ENCODE measurements around the gene INPP5A. TPM values are rescaled to one million over a fixed set of nuclear protein-coding genes. Genes with fewer than 3 reads are reported as not detected.

Gene INPP5A
- total RNA-seq, 4 donors from 2014 or later = 16.9 to 58.2 (median 29.5) TPM

GRCh38 chr10:132722394-132723329, 185.1 kb downstream of the INPP5A start:
- Histone ChIP-seq H3K4me1 (no peaks in the 10 kb centered on the region), H3K27me3 (no peaks in the 10 kb centered on the region), H3K36me3 (peaks cover 0 to 32% (median 0%) of the 10 kb centered on the region in 3 donors), H3K27ac (no peak overlapping the region), H3K4me3 (no peak overlapping the region), H3K9me3 (peaks cover 0 to 10% (median 0%) of the 10 kb centered on the region in 3 donors)
- 80 to 88% methylated on average over 35 to 47 of the region's 48 CpGs for WGBS, 2 donors
- no peak for DNase-seq
- TF ChIP-seq POLR2A (IDR thresholded peaks at IDR 0.05) = no peak
- no peak for TF ChIP-seq CTCF (IDR thresholded peaks at IDR 0.05)
- intact Hi-C loops (cut with DNase I) = no loop called here

- DNase-seq = no peak
- Histone ChIP-seq H3K4me3 (no peak overlapping the region), H3K27me3 (no peaks in the 10 kb centered on the region), H3K9me3 (peaks cover 0 to 8% (median 0%) of the 10 kb centered on the region in 3 donors), H3K27ac (no peak overlapping the region), H3K36me3 (peaks cover 0 to 40% (median 0%) of the 10 kb centered on the region in 3 donors), H3K4me1 (no peaks in the 10 kb centered on the region)
- 93% methylated on average over 13 of the region's 29 CpGs; no CpG with 5 or more reads in 1 of the 2 donors for WGBS, 2 donors
- TF ChIP-seq CTCF (IDR thresholded peaks at IDR 0.05) = no peak
- TF ChIP-seq POLR2A (IDR thresholded peaks at IDR 0.05) = no peak
- intact Hi-C loops (cut with DNase I) = no loop called here
Observed at GRCh38 chr10:132723330-132723970, 185.9 kb downstream of the INPP5A start.

GRCh38 chr10:132724446-132724845, 186.9 kb downstream of the INPP5A start:
- DNase-seq = no peak
- Histone ChIP-seq H3K36me3 (peaks cover 0 to 47% (median 0%) of the 10 kb centered on the region in 3 donors), H3K27ac (no peak overlapping the region), H3K27me3 (no peaks in the 10 kb centered on the region), H3K4me3 (no peak overlapping the region), H3K4me1 (no peaks in the 10 kb centered on the region), H3K9me3 (no peaks in the 10 kb centered on the region)
- intact Hi-C loops (cut with DNase I) = no loop called here
- 73 to 85% methylated on average over 7 of the region's 9 CpGs for WGBS, 2 donors
- TF ChIP-seq CTCF (IDR thresholded peaks at IDR 0.05) = no peak
- TF ChIP-seq POLR2A (IDR thresholded peaks at IDR 0.05) = no peak

GRCh38 chr10:132725202-132725601, 187.6 kb downstream of the INPP5A start:
- TF ChIP-seq POLR2A (IDR thresholded peaks at IDR 0.05) (no peak), CTCF (IDR thresholded peaks at IDR 0.05) (no peak)
- Histone ChIP-seq H3K4me1 (no peaks in the 10 kb centered on the region), H3K27ac (no peak overlapping the region), H3K27me3 (no peaks in the 10 kb centered on the region), H3K36me3 (peaks cover 0 to 53% (median 0%) of the 10 kb centered on the region in 3 donors), H3K9me3 (no peaks in the 10 kb centered on the region), H3K4me3 (no peak overlapping the region)
- DNase-seq = no peak
- 87 to 93% methylated on average over 7 to 16 of the region's 16 CpGs for WGBS, 2 donors
- intact Hi-C loops (cut with DNase I) = no loop called here

- Histone ChIP-seq H3K4me3 (no peak overlapping the region), H3K27ac (no peak overlapping the region), H3K9me3 (no peaks in the 10 kb centered on the region), H3K4me1 (no peaks in the 10 kb centered on the region), H3K27me3 (no peaks in the 10 kb centered on the region), H3K36me3 (peaks cover 0 to 59% (median 0%) of the 10 kb centered on the region in 3 donors)
- intact Hi-C loops (cut with DNase I) = no loop called here
- DNase-seq = no peak
- 87 to 89% methylated on average over 18 to 19 of the region's 21 CpGs for WGBS, 2 donors
- TF ChIP-seq POLR2A (IDR thresholded peaks at IDR 0.05) = no peak
- no peak for TF ChIP-seq CTCF (IDR thresholded peaks at IDR 0.05)
Observed at GRCh38 chr10:132726194-132726593, 188.6 kb downstream of the INPP5A start.
